Lower leg skin (tissue), 4 donors: ENCODE data around the gene SEC24D. TPM values are rescaled to one million over a fixed set of nuclear protein-coding genes. Genes with fewer than 3 reads are reported as not detected.

Source experiments
- DNase-seq, 2 donors: peaks; one replicate each; pipeline ENCODE4 v3.0.0-alpha.2; 2019; ENCODE audit warnings: low spot score in 2 of 2
- H3K4me3 ChIP-seq: fragments of 200-600 bp; sonication (generic); 2 replicates; pipeline ENCODE4 v1.5.1; 2017; ENCODE audit warnings: mild to moderate bottlenecking, low read depth; ENCODE audit not compliant: poor library complexity, severe bottlenecking
- CTCF ChIP-seq, 3 donors: fragments of 450-650 bp; IDR thresholded peaks; one replicate each; pipeline ENCODE4 v1.5.1; 2016; ENCODE audit warnings: antibody characterized with exemption in 3 of 3, mild to moderate bottlenecking in 3 of 3, moderate library complexity in 2 of 3
- POLR2A ChIP-seq, 2 donors: fragments of 450-650 bp; IDR thresholded peaks; one replicate each; pipeline ENCODE4 v1.6.1; 2016 to 2017; ENCODE audit warnings: antibody characterized with exemption in 2 of 2, mild to moderate bottlenecking in 1 of 2, moderate library complexity in 1 of 2
- WGBS, 2 donors: methylation state at CpG; one replicate each; pipeline ENCODE4 v1.1.5; 2018; 5-methylcytosine and 5-hydroxymethylcytosine counted together
- intact Hi-C: fragments of 100-400 bp; cut with DNase I; formaldehyde crosslinking; loops from one replicate; pipeline ENCODE4 v1.15.0; 2023; ENCODE audit warnings: low total_unique reads
- total RNA-seq, 4 donors: library from RNA; depleted of rRNA; stranded (reverse); fragments of >200 nt; gene quantifications; one replicate each; pipeline ENCODE4 v1.1.0, GENCODE V29; 2016

The SEC24D gene
- total RNA-seq, 4 donors from 2014 or later: 8.0 to 14.8 (median 12.9) TPM

- no peak for DNase-seq
- WGBS, 2 donors: 69 to 74% methylated on average over 1 of the region's 1 CpG
- TF ChIP-seq CTCF (IDR thresholded peaks at IDR 0.05) (no peak), POLR2A (IDR thresholded peaks at IDR 0.05) (no peak)
- intact Hi-C loops: no loop called here
- H3K4me3 ChIP-seq: no peak overlapping the region
These were observed 108.6 kb downstream of the SEC24D start for GRCh38 chr4:118727360-118727759.

- H3K4me3 ChIP-seq: no peak overlapping the region
- intact Hi-C loops: no loop called here
- TF ChIP-seq POLR2A (IDR thresholded peaks at IDR 0.05): no peak
- no peak for TF ChIP-seq CTCF (IDR thresholded peaks at IDR 0.05)
- WGBS, 2 donors: 96 to 97% methylated on average over 3 of the region's 3 CpGs
- DNase-seq: no peak
These were observed 112.6 kb downstream of the SEC24D start for GRCh38 chr4:118723369-118723768.

GRCh38 chr4:118721752-118722151 lies 114.2 kb downstream of the SEC24D start:
- TF ChIP-seq POLR2A (IDR thresholded peaks at IDR 0.05) (no peak), CTCF (IDR thresholded peaks at IDR 0.05) (no peak)
- DNase-seq: no peak
- 74 to 91% methylated on average over 1 of the region's 1 CpG for WGBS, 2 donors
- intact Hi-C loops: no loop called here
- no peak overlapping the region for H3K4me3 ChIP-seq

- intact Hi-C loops: no loop called here
- TF ChIP-seq POLR2A (IDR thresholded peaks at IDR 0.05): no peak
- no peak for TF ChIP-seq CTCF (IDR thresholded peaks at IDR 0.05)
- H3K4me3 ChIP-seq: no peak overlapping the region
- 82 to 83% methylated on average over 4 of the region's 4 CpGs for WGBS, 2 donors
- no peak for DNase-seq
These were observed 117.3 kb downstream of the SEC24D start for GRCh38 chr4:118718511-118719170.

- no peak overlapping the region for H3K4me3 ChIP-seq
- no peak for DNase-seq
- 51 to 58% methylated on average over 3 of the region's 3 CpGs for WGBS, 2 donors
- no peak for TF ChIP-seq POLR2A (IDR thresholded peaks at IDR 0.05)
- TF ChIP-seq CTCF (IDR thresholded peaks at IDR 0.05): no peak
- intact Hi-C loops: no loop called here
These were observed 119.6 kb downstream of the SEC24D start for GRCh38 chr4:118716304-118716703.

GRCh38 chr4:118714682-118715081 lies 121.2 kb downstream of the SEC24D start:
- no peak for DNase-seq
- 93 to 94% methylated on average over 4 of the region's 4 CpGs for WGBS, 2 donors
- intact Hi-C loops: no loop called here
- TF ChIP-seq CTCF (IDR thresholded peaks at IDR 0.05) (no peak), POLR2A (IDR thresholded peaks at IDR 0.05) (no peak)
- no peak overlapping the region for H3K4me3 ChIP-seq
